GM10266 (cell line): ENCODE data around the gene ATAD5.
"Not testable (repeated sequence)": the region's sequence is repeated elsewhere in the genome, so short reads cannot be mapped to it uniquely, and the experiment has no call there.

ENCODE experiments used
- DNase-seq: peaks from one replicate; pipeline ENCODE4 v3.0.0; 2012; ENCODE audit errors: extremely low spot score
- TF ChIP-seq, protein P1 (sequence below): IDR thresholded peaks from 2 replicates; pipeline ENCODE4 v1.5.1; 2012; ENCODE audit warnings: mild to moderate bottlenecking, low read depth; ENCODE audit not compliant: control insufficient read depth, insufficient read depth; ENCODE audit errors: missing control alignments

ATAD5 gene

DNA sequence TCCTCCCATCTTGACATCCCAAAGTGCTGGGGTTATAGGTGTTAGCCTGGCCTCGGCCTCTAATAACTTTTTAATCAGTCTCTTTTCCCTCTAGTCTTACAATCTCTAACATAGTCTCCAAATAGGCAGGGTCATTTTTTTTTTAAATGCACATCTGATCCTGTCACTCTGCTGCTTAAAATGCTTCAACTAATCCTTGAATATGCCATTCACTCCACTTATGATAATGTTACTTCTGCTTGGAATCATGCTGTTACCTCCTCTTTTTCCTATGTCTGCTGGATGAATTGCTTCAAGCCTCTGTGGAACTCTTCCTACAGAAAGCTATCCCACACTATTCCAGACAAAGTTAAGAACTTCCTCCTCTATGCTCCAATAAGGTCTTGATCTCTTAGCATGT, 30.1 kb upstream of the ATAD5 start:
- no peak for DNase-seq
- TF ChIP-seq, protein P1, sequence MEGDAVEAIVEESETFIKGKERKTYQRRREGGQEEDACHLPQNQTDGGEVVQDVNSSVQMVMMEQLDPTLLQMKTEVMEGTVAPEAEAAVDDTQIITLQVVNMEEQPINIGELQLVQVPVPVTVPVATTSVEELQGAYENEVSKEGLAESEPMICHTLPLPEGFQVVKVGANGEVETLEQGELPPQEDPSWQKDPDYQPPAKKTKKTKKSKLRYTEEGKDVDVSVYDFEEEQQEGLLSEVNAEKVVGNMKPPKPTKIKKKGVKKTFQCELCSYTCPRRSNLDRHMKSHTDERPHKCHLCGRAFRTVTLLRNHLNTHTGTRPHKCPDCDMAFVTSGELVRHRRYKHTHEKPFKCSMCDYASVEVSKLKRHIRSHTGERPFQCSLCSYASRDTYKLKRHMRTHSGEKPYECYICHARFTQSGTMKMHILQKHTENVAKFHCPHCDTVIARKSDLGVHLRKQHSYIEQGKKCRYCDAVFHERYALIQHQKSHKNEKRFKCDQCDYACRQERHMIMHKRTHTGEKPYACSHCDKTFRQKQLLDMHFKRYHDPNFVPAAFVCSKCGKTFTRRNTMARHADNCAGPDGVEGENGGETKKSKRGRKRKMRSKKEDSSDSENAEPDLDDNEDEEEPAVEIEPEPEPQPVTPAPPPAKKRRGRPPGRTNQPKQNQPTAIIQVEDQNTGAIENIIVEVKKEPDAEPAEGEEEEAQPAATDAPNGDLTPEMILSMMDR: no peak

DNA sequence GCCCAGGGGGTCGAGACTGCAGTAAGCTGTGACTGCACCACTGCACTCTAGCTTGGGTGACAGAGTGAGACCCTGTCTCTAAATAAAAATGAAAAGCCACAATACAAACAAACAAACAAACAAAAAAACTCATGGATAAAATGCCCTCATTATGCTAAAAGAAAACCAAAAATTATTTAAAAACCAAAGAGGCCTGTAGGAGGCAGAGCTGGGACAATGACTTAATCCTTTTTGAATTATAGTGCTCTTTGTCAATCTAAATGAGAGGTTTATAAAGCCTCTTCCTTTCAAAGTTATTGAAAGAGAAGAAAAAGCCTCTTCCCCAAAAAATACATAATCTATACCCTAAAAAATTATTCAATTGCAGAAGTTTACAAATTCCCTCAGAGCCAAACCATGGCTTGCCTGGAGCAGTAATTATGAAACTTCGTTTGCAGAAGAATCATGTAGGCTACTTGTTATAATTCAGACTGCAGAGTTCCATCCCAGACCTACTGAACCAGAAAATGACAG, 25.8 kb upstream of the ATAD5 start:
- TF ChIP-seq, protein P1: no peak
- DNase-seq: no peak

- no peak for DNase-seq
- TF ChIP-seq, protein P1: no peak
These were observed 23.9 kb upstream of the ATAD5 start for GRCh38 chr17:30807896-30808295.

- TF ChIP-seq, protein P1: no peak
- DNase-seq: peak; percentile 46
These were observed 22.9 kb upstream of the ATAD5 start for GRCh38 chr17:30808785-30809286.

DNA sequence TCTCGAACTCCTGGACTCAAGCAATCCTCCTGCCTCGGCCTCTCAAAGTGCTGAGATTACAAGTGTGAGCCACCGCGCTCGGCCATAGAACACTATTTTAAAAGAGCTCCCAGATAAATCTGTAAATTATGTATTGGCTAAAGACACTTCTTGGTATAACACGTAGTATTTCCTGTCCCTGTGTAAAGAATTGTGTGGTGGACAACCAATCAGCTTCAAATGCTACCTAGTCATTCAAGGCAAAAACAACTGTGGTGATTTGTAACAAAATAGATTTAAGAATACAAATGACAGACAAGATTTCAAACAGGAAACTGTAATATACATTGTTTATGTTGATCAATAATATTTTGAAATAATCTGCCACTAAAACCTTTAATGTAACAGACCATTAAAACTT, 21.9 kb upstream of the ATAD5 start:
- DNase-seq: no peak
- TF ChIP-seq, protein P1: no peak

- DNase-seq: no peak
- TF ChIP-seq, protein P1: no peak
These were observed 19.3 kb upstream of the ATAD5 start for GRCh38 chr17:30812218-30813177.

GRCh38 chr17:30814236-30814635, 17.5 kb upstream of the ATAD5 start:
- not testable (repeated sequence) for DNase-seq

- not testable (repeated sequence) for DNase-seq
These were observed 16.9 kb upstream of the ATAD5 start for GRCh38 chr17:30814860-30815259.
